Body of pancreas (tissue), 4 donors: ENCODE results near the gene NOP10. TPM values are rescaled to one million over a fixed set of nuclear protein-coding genes. Genes with fewer than 3 reads are reported as not detected.

ENCODE experiments used
- ATAC-seq: fragments of 150-250 bp; one replicate; pipeline ENCODE4 v1.9.1; 2016
- DNase-seq, 4 donors: peaks; one replicate each; pipeline ENCODE4 v3.0.0-alpha.2; 2019
- H3K27ac ChIP-seq, 4 donors: fragments of 200-600 bp; sonication (generic); 1 replicate in 3 of 4; 2 replicates in 1 of 4; pipeline versions ENCODE4 v1.5.1 to v1.6.1; 2016 to 2019; ENCODE audit warnings: mild to moderate bottlenecking in 1 of 4, mixed read lengths in 1 of 4, moderate library complexity in 1 of 4
- H3K27me3 ChIP-seq, 2 donors: fragments of 200-600 bp; sonication (generic); one replicate each; pipeline ENCODE4 v1.6.0; 2016; ENCODE audit warnings: mild to moderate bottlenecking in 1 of 2
- H3K36me3 ChIP-seq, 2 donors: fragments of 200-600 bp; sonication (generic); replicated peaks in 1 of 2; 2 replicates each; pipeline ENCODE4 v1.5.1; 2016; ENCODE audit warnings: low read depth in 2 of 2; ENCODE audit not compliant: insufficient read depth in 1 of 2
- H3K4me1 ChIP-seq: fragments of 200-600 bp; sonication (generic); one replicate; pipeline ENCODE4 v1.6.0; 2016
- H3K4me3 ChIP-seq, 2 donors: fragments of 200-600 bp; sonication (generic); 1 replicate in 1 of 2; 2 replicates in 1 of 2; pipeline ENCODE4 v1.5.1; 2016 to 2019
- H3K9me3 ChIP-seq, 3 donors: fragments of 200-600 bp; sonication (generic); 1 replicate in 2 of 3; 2 replicates in 1 of 3; pipeline ENCODE4 v1.5.1; 2016
- POLR2A ChIP-seq, 3 donors: fragments of 450-650 bp; IDR thresholded peaks; one replicate each; pipeline ENCODE4 v1.6.1; 2016; ENCODE audit warnings: antibody characterized with exemption in 3 of 3, mild to moderate bottlenecking in 2 of 3
- WGBS, 2 donors: methylation state at CpG; one replicate each; pipeline ENCODE4 v1.1.5; 2017; 5-methylcytosine and 5-hydroxymethylcytosine counted together
- intact Hi-C: fragments of 100-400 bp; cut with DNase I; formaldehyde crosslinking; loops from one replicate; pipeline ENCODE4 v1.15.1; 2023
- total RNA-seq, 2 donors: library from RNA; depleted of rRNA; stranded (reverse); fragments of >200 nt; gene quantifications; one replicate each; pipeline ENCODE4 v1.1.0, GENCODE V29; 2016
- TF ChIP-seq, protein P1 (sequence below), 7 experiments: fragments of 450-650 bp in 4 of 7; fragments of 200-600 bp in 3 of 7; sonication (generic) in 3 of 7; IDR thresholded peaks; one replicate each; pipeline ENCODE4 v1.5.1; 2016 to 2019; ENCODE audit warnings: antibody characterized with exemption in 7 of 7

The NOP10 gene
- total RNA-seq, 2 donors from 2014 or later: 25.7 to 32.4 TPM

DNA sequence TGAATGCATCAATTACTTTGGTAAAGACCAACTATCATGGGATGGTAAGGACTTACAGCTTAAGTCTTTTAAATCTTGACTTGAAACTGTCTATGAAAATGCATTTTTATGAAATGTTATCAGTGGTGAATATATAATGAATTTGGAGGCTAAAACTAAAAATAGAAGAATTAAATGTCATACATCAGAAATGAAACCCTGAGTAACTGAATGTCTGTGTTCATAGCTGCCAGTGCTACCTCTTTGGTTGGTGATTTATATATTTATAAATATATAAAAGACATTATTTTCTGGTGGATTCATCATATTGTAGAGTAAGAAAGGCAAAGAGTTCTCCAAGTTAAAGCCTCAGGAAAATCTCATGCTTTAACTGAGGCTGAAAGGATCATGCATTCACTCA is 17.6 kb downstream of the NOP10 start:
- DNase-seq (no peak), ATAC-seq (no peak)
- Histone ChIP-seq H3K4me3 (no peak overlapping the region), H3K4me1 (no peaks in the 10 kb centered on the region), H3K27ac (no peak overlapping the region), H3K27me3 (no peaks in the 10 kb centered on the region), H3K36me3 (no peaks in the 10 kb centered on the region), H3K9me3 (no peaks in the 10 kb centered on the region)
- intact Hi-C loops: no loop called here
- no peak for TF ChIP-seq POLR2A (IDR thresholded peaks at IDR 0.05)
- TF ChIP-seq, protein P1, sequence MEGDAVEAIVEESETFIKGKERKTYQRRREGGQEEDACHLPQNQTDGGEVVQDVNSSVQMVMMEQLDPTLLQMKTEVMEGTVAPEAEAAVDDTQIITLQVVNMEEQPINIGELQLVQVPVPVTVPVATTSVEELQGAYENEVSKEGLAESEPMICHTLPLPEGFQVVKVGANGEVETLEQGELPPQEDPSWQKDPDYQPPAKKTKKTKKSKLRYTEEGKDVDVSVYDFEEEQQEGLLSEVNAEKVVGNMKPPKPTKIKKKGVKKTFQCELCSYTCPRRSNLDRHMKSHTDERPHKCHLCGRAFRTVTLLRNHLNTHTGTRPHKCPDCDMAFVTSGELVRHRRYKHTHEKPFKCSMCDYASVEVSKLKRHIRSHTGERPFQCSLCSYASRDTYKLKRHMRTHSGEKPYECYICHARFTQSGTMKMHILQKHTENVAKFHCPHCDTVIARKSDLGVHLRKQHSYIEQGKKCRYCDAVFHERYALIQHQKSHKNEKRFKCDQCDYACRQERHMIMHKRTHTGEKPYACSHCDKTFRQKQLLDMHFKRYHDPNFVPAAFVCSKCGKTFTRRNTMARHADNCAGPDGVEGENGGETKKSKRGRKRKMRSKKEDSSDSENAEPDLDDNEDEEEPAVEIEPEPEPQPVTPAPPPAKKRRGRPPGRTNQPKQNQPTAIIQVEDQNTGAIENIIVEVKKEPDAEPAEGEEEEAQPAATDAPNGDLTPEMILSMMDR (IDR thresholded peaks at IDR 0.05): no peak

DNA sequence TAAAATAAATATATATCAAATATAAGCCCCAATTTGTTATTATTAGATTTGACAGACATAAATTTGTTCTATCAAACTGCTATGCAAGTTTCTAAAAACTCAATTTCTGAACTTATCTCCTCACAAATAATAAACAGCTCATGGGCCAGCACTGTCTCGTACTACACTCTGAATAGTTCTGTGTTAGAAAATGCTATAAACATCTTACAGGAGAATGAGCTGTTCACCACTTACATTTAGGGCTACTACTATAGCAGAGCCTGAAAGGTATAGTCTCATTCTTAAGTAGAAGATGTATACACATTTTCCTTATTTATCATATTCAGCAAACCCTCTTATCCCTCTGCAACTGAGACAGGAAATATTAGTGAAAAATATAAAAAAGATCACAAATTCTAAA is 18.0 kb downstream of the NOP10 start:
- Histone ChIP-seq H3K27me3 (no peaks in the 10 kb centered on the region), H3K9me3 (no peaks in the 10 kb centered on the region), H3K4me3 (no peak overlapping the region), H3K27ac (no peak overlapping the region), H3K36me3 (no peaks in the 10 kb centered on the region), H3K4me1 (no peaks in the 10 kb centered on the region)
- TF ChIP-seq POLR2A (IDR thresholded peaks at IDR 0.05): no peak
- TF ChIP-seq, protein P1 (IDR thresholded peaks at IDR 0.05): no peak
- ATAC-seq (no peak), DNase-seq (no peak)
- WGBS, 2 donors: 87 to 91% methylated on average over 1 of the region's 1 CpG
- intact Hi-C loops: no loop called here

DNA sequence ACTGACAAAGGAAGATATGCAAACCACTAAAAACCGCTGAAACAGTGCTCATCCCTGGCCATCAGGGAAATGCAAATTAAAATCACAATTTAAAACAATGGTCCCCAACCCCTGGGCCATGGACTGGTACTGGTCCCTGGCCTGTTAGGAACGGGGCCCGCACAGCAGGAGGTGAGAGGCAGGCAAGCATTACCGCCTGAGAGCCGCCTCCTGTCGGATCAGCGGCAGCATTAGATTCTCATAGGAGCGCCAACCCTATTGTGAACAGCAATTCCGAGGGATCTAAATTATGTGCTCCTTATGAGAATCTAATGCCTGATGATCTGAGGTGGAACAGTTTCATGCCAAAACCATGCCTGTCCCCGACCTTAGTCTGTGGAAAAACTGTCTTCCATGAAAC is 19.7 kb downstream of the NOP10 start:
- TF ChIP-seq POLR2A (IDR thresholded peaks at IDR 0.05): no peak
- TF ChIP-seq, protein P1 (IDR thresholded peaks at IDR 0.05): no peak
- H3K9me3 ChIP-seq: no peaks in the 10 kb centered on the region
- 94 to 96% methylated on average over 10 of the region's 10 CpGs for WGBS, 2 donors
- H3K36me3 ChIP-seq: no peaks in the 10 kb centered on the region
- H3K27ac ChIP-seq: no peak overlapping the region
- DNase-seq: no peak
- ATAC-seq: no peak
- H3K27me3 ChIP-seq: no peaks in the 10 kb centered on the region
- H3K4me1 ChIP-seq: peaks cover 1% of the 10 kb centered on the region
- no peak overlapping the region for H3K4me3 ChIP-seq
- intact Hi-C loops: no loop called here

DNA sequence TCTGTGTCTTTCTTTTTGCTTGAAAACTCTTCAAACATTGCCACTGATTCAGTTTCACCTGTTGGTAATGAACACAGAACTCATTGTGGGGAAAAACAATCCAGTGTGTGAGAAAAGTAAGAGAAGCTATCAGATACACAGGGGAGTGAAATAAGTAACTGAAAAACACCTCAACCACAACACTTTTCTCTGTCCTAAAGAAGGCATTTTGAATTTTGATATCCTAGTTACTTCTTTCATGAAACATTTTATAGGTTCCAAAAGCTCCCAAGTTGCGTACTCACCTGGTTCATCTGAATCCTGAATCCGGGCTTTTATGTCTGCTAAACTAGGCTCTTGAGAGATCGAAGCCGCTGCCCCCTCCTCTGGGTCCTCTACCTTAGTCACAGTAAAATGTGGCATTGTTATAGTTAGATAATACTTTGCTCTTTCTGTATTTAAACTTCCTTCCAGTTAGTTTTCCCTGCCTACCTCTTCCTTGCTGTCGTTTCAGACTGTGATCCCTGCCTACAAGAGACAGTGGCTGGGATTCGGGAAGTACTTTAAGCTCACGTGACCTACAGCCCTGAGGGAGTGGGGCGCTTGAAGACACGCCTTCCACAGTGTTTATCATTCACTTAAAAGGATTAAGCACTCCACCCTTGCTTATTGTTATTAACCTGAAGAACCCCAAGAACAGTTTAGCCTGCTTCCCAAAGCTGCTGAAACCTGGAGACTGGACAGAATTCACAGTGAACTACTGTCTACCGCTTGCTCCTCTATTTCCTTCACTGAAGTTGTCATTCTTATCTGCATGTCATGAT is 24.5 kb downstream of the NOP10 start:
- H3K27me3 ChIP-seq: no peaks in the 10 kb centered on the region
- H3K27ac ChIP-seq: peak overlapping the region in 3 of 4 donors; percentile 35 to 69 (median 59)
- intact Hi-C loops: no loop called here
- peaks cover 9% of the 10 kb centered on the region for H3K4me1 ChIP-seq
- no peaks in the 10 kb centered on the region for H3K36me3 ChIP-seq
- no peaks in the 10 kb centered on the region for H3K9me3 ChIP-seq
- peak overlapping the region; percentile 8 to 20 for H3K4me3 ChIP-seq
- peak in 2 of 3 donors; percentile 62 to 63 for TF ChIP-seq POLR2A (IDR thresholded peaks at IDR 0.05)
- TF ChIP-seq, protein P1 (IDR thresholded peaks at IDR 0.05): no peak
- DNase-seq (peak; percentile 49 to 76 (median 67)), ATAC-seq (peak; percentile 94)
- WGBS, 2 donors: 2 to 3% methylated on average over 10 of the region's 10 CpGs
